Activated naive CD4-positive, alpha-beta T cell treated with anti-CD3 and anti-CD28 coated beads, Interleukin-2, amount 10 ng/mL, durations not matched to agents 7 days and 5 days (primary cell): ENCODE results near the gene FCRL6.

Experiments used
- CTCF ChIA-PET: fragments of 350-600 bp; sonication (Branson Sonifier 250); formaldehyde crosslinking; loops from one replicate; lab custom pipeline; 2021; ENCODE audit warnings: antibody characterized with exemption; lab: Charles Lee
- DNase-seq: peaks from one replicate; pipeline ENCODE4 v3.0.0-alpha.2; 2020
- H3K27ac Mint-ChIP-seq: one replicate; pipeline ENCODE4 v1.8.0; 2021; ENCODE audit warnings: mild to moderate bottlenecking, moderate library complexity, mixed read lengths
- H3K27me3 Mint-ChIP-seq: one replicate; pipeline ENCODE4 v1.8.0; 2021; ENCODE audit warnings: mild to moderate bottlenecking, mixed read lengths
- H3K36me3 Mint-ChIP-seq: one replicate; pipeline ENCODE4 v1.8.0; 2021; ENCODE audit warnings: mixed read lengths
- H3K4me1 Mint-ChIP-seq: one replicate; pipeline ENCODE4 v1.8.0; 2021; ENCODE audit warnings: mixed read lengths
- H3K4me3 Mint-ChIP-seq: one replicate; pipeline ENCODE4 v1.8.0; 2021; ENCODE audit warnings: mild to moderate bottlenecking, moderate library complexity, mixed read lengths
- H3K9me3 Mint-ChIP-seq: one replicate; pipeline ENCODE4 v1.8.0; 2021; ENCODE audit warnings: mixed read lengths

FCRL6 gene

DNA sequence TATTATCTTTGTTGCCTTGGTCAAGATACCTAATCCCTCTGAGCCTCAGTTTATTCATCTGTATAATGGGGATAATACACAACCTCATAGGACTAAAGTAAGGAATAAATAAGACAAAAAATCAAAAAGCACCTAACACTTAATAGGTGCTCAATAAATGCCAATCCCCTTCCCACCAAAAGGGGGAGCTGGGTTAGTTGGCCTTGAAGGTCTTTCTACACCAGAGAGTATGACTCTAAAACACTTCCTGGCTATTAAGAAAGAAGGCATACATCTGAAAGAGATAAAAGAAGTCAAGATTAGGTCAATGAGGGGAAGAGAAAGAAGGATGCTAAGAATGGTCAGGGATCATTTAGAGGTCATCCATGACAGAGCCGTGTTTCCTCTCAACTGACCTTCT is 49.2 kb downstream of the FCRL6 start:
- peaks cover 15% of the 10 kb centered on the region for H3K4me1 Mint-ChIP-seq
- H3K9me3 Mint-ChIP-seq, result no peaks in the 10 kb centered on the region
- peaks cover 30% of the 10 kb centered on the region for H3K27me3 Mint-ChIP-seq
- H3K27ac Mint-ChIP-seq, result no peak overlapping the region
- no peaks in the 10 kb centered on the region for H3K36me3 Mint-ChIP-seq
- CTCF ChIA-PET, result interaction anchor here (0.9 to 9.1 kb wide), 7 partner anchors 12 to 53 kb away, joined by 3 to 42 read pairs (median 4); no protein-coding TSS in a partner anchor
- no peak for DNase-seq
- no peak overlapping the region for H3K4me3 Mint-ChIP-seq

GRCh38 chr1:159853417-159854115 is 51.4 kb downstream of the FCRL6 start:
- H3K27me3 Mint-ChIP-seq, result peaks cover 18% of the 10 kb centered on the region
- peaks cover 15% of the 10 kb centered on the region for H3K4me1 Mint-ChIP-seq
- peak overlapping the region; percentile 71 for H3K4me3 Mint-ChIP-seq
- H3K27ac Mint-ChIP-seq, result peak overlapping the region; percentile 10
- no peak for DNase-seq
- H3K36me3 Mint-ChIP-seq, result no peaks in the 10 kb centered on the region
- no peaks in the 10 kb centered on the region for H3K9me3 Mint-ChIP-seq
- CTCF ChIA-PET, result interaction anchor here (0.8 to 9.1 kb wide), 6 partner anchors 13 to 177 kb away, joined by 3 to 42 read pairs (median 3); partner anchors contain the start of gene DUSP23

DNA sequence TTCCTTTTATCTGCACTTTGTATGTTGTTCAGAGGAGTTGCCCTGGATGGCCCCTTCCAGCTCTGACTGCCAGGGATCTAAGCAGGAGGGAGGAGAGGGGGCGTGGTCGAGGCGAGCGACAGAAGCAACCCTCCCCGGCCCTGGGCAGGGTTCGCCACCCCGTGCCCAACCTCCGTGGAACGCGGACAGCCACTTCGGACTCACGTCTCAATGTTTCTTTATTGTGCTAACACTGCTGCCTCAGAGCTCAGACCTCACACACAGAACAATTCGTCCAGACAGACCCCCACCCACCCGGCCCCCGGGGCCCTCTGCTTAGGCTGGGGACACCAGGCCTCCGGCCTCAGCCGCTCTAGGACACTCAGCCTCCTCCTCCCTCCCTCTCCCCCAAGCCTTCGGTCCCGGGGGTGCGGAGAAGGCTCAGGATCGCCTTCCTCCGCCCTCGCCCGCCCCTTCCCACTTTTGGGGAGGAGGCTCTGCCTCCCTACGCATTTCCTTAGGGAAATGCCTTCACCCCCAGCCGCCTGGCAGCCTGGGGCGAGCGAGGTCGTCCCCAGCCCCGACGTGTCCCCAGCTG is 52.0 kb downstream of the FCRL6 start:
- Mint-ChIP-seq H3K9me3 (no peaks in the 10 kb centered on the region), H3K4me3 (peak overlapping the region; percentile 71), H3K27ac (peak overlapping the region; percentile 10), H3K27me3 (peaks cover 15% of the 10 kb centered on the region), H3K4me1 (peaks cover 15% of the 10 kb centered on the region), H3K36me3 (no peaks in the 10 kb centered on the region)
- DNase-seq, result peak; percentile 28
- CTCF ChIA-PET, result interaction anchor here (0.8 to 9.1 kb wide), 5 partner anchors 12 to 74 kb away, joined by 3 to 42 read pairs (median 3); partner anchors contain the start of gene DUSP23

DNA sequence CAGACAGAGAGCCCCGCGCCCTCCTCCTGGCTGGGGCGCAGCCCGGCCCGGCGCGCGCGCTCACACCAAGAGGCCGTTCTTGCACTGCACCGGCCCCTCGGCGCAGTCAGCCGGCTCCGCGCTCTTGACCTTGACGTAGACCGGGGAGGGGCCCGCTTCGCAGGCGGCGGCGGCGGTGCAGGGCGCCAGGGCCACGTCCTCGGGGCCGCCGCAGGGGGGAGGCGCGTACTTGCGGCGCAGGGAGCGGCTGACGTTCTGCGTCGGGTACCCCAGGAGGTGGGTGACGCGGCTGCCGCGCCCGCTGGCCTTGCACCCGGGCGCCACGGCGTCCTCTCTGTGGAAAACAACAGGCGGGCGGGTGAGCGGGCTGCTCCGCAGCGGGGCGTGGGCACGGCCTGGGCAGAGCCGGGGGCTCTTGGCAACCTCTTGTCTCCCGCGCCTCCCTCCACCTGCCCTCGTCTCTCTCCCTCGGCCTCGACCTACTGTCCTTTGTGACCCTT is 52.6 kb downstream of the FCRL6 start:
- H3K36me3 Mint-ChIP-seq, result no peaks in the 10 kb centered on the region
- H3K4me1 Mint-ChIP-seq, result peaks cover 15% of the 10 kb centered on the region
- H3K27ac Mint-ChIP-seq, result peak overlapping the region; percentile 81
- peaks cover 14% of the 10 kb centered on the region for H3K27me3 Mint-ChIP-seq
- H3K4me3 Mint-ChIP-seq, result peak overlapping the region; percentile 71
- no peaks in the 10 kb centered on the region for H3K9me3 Mint-ChIP-seq
- CTCF ChIA-PET, result interaction anchor here (0.8 to 9.1 kb wide), 4 partner anchors 37 to 74 kb away, joined by 3 to 42 read pairs (median 4); partner anchors contain the start of gene DUSP23
- DNase-seq, result peak; percentile 84

DNA sequence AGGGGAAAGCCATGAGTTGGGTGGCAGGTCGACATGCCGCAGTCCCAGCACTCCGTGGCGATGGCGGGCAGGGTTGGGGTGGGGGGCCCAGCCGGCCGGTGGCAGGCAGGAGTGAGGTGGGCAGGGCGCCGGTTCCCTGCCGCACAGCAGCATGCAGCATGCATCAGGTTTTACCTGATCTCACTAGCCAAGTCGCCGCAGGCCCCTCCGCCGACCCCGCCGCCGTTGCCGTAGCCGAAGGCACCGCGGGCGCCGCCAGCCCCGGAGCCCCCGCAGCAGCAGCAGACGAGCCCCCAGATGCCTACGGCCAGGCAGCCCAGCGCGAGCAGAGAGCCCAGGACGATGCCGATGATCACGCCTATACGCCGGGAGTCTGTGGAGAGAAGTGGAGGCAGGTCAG is 53.5 kb downstream of the FCRL6 start:
- DNase-seq, result no peak
- peaks cover 15% of the 10 kb centered on the region for H3K4me1 Mint-ChIP-seq
- peak overlapping the region; percentile 71 for H3K4me3 Mint-ChIP-seq
- peaks cover 13% of the 10 kb centered on the region for H3K27me3 Mint-ChIP-seq
- CTCF ChIA-PET, result interaction anchor here (1.8 to 9.1 kb wide), 2 partner anchors 36 to 56 kb away, joined by 3 to 42 read pairs; no protein-coding TSS in a partner anchor
- H3K27ac Mint-ChIP-seq, result no peak overlapping the region
- H3K36me3 Mint-ChIP-seq, result no peaks in the 10 kb centered on the region
- H3K9me3 Mint-ChIP-seq, result no peaks in the 10 kb centered on the region

GRCh38 chr1:159856576-159856975 is 54.4 kb downstream of the FCRL6 start:
- CTCF ChIA-PET, result interaction anchor here (9.1 kb wide), 1 partner anchor 35 kb away, joined by 42 read pairs; no protein-coding TSS in a partner anchor
- Mint-ChIP-seq H3K9me3 (no peaks in the 10 kb centered on the region), H3K4me3 (peak overlapping the region; percentile 4), H3K36me3 (no peaks in the 10 kb centered on the region), H3K4me1 (peaks cover 15% of the 10 kb centered on the region), H3K27ac (peak overlapping the region; percentile 46), H3K27me3 (peaks cover 16% of the 10 kb centered on the region)
- no peak for DNase-seq

GRCh38 chr1:159857889-159858288 is 55.7 kb downstream of the FCRL6 start:
- no peaks in the 10 kb centered on the region for H3K9me3 Mint-ChIP-seq
- no peak overlapping the region for H3K4me3 Mint-ChIP-seq
- CTCF ChIA-PET, result interaction anchor here (1.2 kb wide), 1 partner anchor 59 kb away, joined by 5 read pairs; no protein-coding TSS in a partner anchor
- peaks cover 18% of the 10 kb centered on the region for H3K27me3 Mint-ChIP-seq
- no peaks in the 10 kb centered on the region for H3K36me3 Mint-ChIP-seq
- no peak for DNase-seq
- no peak overlapping the region for H3K27ac Mint-ChIP-seq
- H3K4me1 Mint-ChIP-seq, result peaks cover 13% of the 10 kb centered on the region

DNA sequence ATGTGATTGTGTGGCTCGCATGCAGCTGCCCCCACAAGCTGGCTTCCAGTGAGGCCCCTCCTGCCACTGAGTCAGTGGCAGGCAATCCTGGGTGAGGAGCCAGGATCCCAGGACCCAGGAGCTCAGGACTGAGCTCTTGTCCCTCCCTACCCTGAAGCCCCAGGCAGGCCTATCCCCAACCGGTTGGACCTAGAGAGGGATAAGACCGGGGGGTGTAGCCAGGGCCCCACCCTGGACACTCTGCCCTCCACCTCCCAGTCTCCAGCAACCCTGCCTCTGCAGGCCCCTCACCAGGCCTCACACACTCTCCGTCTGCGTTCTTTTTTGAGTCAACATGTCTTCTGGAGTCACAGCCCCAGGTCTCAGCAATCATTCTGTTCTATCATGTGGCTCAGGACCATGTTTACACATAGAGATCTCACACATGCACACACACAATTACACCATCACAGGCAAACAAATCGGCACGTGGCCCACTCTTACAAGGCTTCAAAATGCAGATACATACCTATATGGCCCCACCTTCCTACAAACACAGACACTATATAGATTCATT is 57.7 kb downstream of the FCRL6 start:
- Mint-ChIP-seq H3K4me1 (peaks cover 5% of the 10 kb centered on the region), H3K27ac (no peak overlapping the region)
- no peak for DNase-seq

DNA sequence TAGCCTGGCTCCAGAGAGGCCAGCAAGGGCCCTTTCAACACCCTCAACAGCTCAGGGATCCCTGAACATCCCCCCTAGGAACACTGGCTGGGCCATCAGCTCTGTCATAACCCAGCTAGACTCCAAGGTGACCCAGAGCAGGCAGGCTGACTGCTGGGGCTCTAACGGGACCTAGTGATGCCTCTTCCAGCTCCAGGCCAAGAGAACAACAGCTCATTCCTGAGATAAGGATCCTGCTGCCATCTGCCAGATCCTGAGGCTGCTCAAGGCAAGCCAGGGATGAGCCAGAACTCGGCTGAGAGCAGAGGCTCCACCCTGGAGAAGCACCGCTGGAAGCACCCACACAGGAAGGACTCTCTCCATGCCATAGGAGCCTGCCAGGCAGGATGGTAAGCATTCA is 58.3 kb downstream of the FCRL6 start:
- Mint-ChIP-seq H3K4me1 (no peaks in the 10 kb centered on the region), H3K36me3 (no peaks in the 10 kb centered on the region), H3K27ac (no peak overlapping the region), H3K4me3 (no peak overlapping the region), H3K27me3 (peaks cover 18% of the 10 kb centered on the region), H3K9me3 (no peaks in the 10 kb centered on the region)
- DNase-seq, result no peak
- CTCF ChIA-PET, result no interaction called here

More for the DNA sequence above, 57.7 kb downstream of the FCRL6 start:
- H3K36me3 Mint-ChIP-seq, result no peaks in the 10 kb centered on the region
- CTCF ChIA-PET, result no interaction called here
- peaks cover 17% of the 10 kb centered on the region for H3K27me3 Mint-ChIP-seq
- H3K9me3 Mint-ChIP-seq, result no peaks in the 10 kb centered on the region
- H3K4me3 Mint-ChIP-seq, result no peak overlapping the region

DNA sequence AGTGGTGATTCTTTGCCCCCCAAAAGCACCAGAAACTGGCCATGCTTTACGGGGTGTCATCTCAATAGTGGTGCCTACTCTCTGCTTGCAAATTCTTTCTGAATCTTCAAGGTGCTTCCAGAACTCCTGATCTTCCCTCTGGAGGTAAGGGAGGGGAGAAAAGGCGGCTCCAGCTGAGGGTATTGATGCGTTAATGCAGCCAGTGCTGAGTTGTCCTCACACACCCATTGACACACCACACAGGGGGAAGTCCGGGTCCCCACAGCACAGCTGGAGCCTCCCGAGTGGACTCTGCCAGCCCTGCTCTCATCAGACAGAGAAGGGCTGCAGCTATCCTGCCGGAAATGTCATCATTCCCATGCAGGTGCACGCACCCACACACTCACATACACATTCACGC is 59.1 kb downstream of the FCRL6 start:
- peaks cover 26% of the 10 kb centered on the region for H3K27me3 Mint-ChIP-seq
- no peak overlapping the region for H3K4me3 Mint-ChIP-seq
- peaks cover under 1% of the 10 kb centered on the region for H3K4me1 Mint-ChIP-seq
- H3K27ac Mint-ChIP-seq, result no peak overlapping the region
- H3K9me3 Mint-ChIP-seq, result no peaks in the 10 kb centered on the region
- no peaks in the 10 kb centered on the region for H3K36me3 Mint-ChIP-seq
- CTCF ChIA-PET, result no interaction called here
- no peak for DNase-seq

- H3K9me3 Mint-ChIP-seq, result no peaks in the 10 kb centered on the region
- DNase-seq, result no peak
- peaks cover 30% of the 10 kb centered on the region for H3K27me3 Mint-ChIP-seq
- peaks cover 9% of the 10 kb centered on the region for H3K4me1 Mint-ChIP-seq
- no peak overlapping the region for H3K4me3 Mint-ChIP-seq
- H3K27ac Mint-ChIP-seq, result no peak overlapping the region
- H3K36me3 Mint-ChIP-seq, result no peaks in the 10 kb centered on the region
- CTCF ChIA-PET, result no interaction called here
Observed at GRCh38 chr1:159862031-159862430, 59.9 kb downstream of the FCRL6 start.

- no peaks in the 10 kb centered on the region for H3K9me3 Mint-ChIP-seq
- H3K27ac Mint-ChIP-seq, result no peak within 1 kb of the TSS
- CTCF ChIA-PET, result interaction anchor here (0.9 kb wide), 1 partner anchor 12 kb away, joined by 3 read pairs; no protein-coding TSS in a partner anchor
- DNase-seq, result no peak
- H3K4me1 Mint-ChIP-seq, result peaks cover 10% of the 10 kb centered on the region
- peaks cover 35% of the 10 kb centered on the region for H3K27me3 Mint-ChIP-seq
- H3K4me3 Mint-ChIP-seq, result no peak within 1 kb of the TSS
- H3K36me3 Mint-ChIP-seq, result no peaks in the 10 kb centered on the region
Observed at GRCh38 chr1:159862557-159862956, 60.4 kb downstream of the FCRL6 start, which contains the start of gene VSIG8. Gene VSIG8 (minus strand): TSS chr1:159862657. CDS start chr1:159862521, 136 bp downstream.

DNA sequence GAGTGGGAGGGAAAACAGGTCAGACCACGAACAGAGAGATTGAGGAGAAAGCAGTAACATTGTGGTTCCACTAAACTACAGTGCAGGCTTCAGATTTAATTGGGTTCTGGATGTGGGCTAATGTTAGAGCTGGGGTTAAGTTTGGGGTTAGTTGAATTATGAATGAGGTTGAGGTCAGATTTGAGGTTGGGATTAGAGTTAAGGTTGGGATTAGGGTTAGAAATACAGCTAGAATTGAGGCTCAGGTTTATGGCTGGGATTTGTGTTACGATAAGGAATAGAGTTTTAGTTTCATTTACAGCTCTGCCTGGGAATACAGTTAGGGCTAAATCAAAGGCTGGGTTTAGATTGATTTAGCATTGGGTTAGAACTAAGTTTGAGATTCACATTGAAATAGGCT is 62.1 kb downstream of the FCRL6 start:
- H3K27ac Mint-ChIP-seq, result no peak overlapping the region
- H3K36me3 Mint-ChIP-seq, result no peaks in the 10 kb centered on the region
- H3K4me3 Mint-ChIP-seq, result no peak overlapping the region
- H3K9me3 Mint-ChIP-seq, result no peaks in the 10 kb centered on the region
- H3K27me3 Mint-ChIP-seq, result peaks cover 52% of the 10 kb centered on the region
- H3K4me1 Mint-ChIP-seq, result peaks cover 13% of the 10 kb centered on the region
- CTCF ChIA-PET, result interaction anchor here (0.6 to 1.5 kb wide), 2 partner anchors 28 to 1909 kb away, joined by 3 to 4 read pairs; no protein-coding TSS in a partner anchor
- DNase-seq, result no peak
